Superior temporal gyrus (tissue), 1 donor: ENCODE results near the gene NRARP.
A peak's percentile ranks its signal among the peaks of the same experiment; 100 is the strongest.

Experiments used
- DNase-seq: peaks from one replicate; pipeline ENCODE4 v3.0.0-alpha.2; 2016; ENCODE audit errors: extremely low spot score

NRARP gene

DNA sequence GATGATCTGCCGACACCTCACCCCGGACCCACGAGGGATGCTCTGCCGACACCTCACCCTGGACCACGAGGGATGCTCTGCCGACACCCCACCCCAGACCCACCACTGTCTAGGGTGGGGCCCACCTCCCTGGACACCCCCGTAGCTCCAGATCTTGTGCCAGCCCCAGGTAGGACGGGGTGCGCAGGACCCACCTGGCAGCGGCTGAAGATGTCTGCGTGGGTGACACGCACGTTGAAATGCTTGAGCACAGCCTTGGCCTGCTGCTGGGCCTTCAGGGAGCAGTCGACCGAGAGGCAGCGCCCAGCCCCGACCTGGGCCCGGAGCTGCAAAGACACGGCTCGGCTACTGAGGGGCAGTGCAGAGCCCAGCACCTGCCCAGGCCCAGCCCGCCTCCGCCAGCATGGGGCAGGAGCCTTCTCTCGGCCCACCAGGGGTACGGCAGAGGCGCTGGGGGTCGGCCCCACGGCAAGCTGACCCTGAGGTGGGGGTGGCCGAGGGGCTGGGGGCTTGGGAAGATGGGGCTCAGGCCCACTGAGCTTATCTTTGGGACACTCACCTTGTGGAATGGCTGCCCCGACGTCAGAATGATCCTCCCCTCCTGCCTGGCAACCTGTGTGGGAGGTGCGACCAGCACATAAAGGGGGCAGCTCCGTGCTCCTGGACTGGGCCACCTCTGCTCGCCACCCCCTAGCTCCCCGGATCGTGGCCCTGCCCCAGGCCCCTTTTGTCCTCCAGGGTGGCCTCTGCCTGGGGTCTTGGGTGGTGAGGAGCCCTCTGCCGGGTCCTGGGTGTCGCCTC is 21.7 kb upstream of the NRARP start:
- DNase-seq: no peak

- DNase-seq: no peak
These were observed 19.8 kb upstream of the NRARP start for GRCh38 chr9:137321726-137322361.

DNA sequence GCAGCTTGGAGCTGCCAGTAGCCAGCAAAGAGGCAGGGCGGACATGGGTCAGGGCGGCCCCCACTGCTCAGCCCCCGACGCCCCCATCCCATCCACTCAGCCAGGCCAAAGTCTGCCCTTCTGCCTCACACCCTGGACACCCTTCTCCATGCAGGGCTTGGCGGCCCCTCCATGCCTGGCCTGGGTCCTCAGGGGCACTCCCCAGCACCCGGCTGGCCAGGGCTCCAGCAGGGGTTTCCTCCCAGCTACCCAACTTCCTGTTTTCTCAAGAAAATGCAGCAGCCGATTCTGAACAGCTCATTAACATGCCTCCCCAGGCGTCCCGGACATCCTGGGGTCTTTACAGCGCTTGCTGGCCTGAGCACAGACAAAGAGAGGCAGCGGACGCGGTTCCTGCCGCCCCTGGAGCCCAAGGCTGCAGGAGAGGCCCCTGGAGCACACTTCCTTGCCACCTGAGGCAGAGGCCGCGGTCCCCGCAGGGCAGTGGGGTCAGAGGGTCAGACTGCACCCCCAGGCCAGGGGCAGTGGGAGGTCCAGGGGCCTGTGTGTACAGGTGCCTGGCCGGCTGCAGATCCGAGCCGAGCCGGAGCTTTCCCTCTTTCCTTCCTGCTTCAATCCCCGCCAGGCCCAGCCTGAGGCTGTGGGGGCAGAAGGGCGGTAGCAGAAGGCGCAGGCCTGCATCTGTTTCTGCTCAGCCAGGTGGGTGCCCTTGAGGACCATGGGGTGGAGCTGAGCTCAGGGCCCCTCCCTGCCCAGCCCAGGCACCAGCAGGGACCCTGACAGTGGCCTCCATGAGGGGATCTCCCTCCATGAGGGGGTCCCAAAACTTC is 18.7 kb upstream of the NRARP start:
- no peak for DNase-seq

DNA sequence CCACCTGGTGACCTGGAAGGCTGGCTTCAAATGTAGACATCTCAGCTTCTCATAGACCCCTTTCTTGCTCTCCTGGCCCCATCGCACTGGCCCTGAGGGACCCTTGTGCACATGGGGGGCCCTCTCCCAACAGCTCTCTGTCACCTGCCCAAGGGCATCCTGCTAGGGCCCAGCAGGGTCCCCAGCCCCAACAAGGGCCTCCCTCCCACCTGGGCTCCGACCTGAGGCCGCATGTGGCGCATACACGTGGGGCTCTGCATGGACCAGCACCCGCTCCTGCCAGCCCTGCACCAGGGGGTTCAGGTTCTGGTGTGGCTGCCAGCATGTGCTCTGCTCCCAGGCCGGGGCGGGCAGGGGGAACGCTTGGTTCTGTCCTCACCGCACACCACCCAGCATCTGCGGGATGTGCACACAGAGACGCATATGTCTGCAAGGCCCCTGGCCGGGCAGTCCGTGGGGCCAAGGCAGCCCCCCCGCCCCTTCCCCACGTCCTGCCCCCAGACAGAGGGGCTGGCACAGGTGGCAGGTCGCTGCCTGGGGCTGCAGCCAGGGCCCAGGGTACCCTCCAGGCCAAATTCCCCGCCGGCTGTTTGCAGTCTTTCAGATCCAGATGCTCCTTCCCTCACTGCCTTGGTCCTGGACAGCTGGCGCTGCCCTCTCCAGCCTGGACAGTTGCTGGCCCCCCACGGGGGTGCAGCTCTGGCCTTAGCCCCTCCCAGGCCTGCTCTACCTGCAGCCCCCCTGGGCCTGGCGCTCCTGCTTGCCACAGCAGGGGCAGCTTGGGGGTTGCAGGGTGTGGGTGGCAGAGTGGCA is 17.9 kb upstream of the NRARP start:
- DNase-seq: no peak

DNA sequence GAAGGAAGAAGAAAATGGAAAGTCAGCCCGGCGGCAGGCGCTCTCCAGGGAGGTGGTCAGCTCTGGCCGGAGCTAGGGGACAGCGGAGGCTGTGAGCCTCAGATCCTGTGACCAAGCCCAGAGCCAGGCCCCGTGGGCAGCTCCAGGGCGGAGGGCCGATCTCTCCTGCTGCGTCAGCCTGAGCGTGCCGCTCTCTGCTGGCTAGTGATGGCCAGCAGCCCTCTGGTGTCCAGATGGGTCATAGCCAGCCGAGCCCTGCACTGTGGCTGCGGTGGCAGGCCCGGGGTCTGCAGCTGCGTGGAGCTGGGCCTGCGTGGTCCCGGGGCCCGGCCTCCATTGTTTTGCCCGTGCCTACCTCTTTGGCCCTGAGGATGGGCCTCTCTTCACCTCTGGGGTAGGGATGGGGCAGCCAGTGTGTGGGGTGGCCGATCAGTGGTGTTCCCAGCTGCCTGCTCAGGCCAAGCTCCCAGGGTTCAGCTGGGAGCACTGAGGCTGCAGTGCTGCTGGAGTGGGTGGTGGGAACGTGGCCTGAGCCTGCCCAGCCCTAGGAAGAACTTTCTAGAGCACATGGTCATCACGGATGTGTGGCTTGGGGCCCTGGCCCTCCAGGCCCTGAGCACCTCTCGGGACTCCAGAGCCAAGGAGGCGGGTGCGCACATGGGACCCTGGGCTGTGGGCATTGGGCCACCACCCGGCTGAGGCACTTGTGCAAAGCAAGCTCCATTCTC is 17.1 kb upstream of the NRARP start:
- peak; percentile 19 for DNase-seq

- no peak for DNase-seq
These were observed 16.5 kb upstream of the NRARP start for GRCh38 chr9:137318602-137319001.

GRCh38 chr9:137317718-137318511 is 15.8 kb upstream of the NRARP start:
- no peak for DNase-seq

DNA sequence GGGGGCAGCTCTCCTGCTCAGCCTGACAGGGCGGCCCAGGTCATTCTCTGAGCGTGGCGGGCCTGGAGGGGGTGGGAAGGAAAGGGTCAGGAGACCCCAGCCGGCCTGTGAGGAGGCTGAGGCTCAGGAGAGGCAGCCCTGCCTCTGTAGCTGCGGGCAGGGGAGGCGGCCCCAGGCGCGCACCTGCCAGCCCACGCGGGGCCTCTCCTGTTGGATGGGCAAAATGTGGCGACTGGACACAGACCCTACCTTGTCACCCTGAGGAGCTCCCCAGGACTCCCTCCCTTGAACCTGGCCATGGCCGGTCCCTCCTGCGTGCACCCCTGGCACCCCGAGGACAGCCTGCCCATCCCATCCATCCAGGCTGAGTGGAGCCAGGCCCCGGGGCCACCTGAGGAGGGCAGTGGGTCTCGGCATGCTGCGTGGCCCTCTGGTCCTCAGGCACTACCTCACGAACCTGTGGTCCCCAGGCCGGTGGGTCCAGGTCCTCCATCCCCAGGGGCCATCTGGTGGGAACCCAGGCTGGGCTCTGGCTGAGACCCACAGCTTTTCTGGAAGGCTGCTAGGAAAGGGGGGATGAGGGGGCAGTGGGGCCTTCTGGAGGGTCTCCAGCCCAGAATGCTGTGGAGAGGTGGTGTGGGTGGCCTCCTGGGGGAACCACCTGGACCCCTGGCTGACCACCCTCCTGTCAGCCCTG is 15.1 kb upstream of the NRARP start:
- no peak for DNase-seq

DNA sequence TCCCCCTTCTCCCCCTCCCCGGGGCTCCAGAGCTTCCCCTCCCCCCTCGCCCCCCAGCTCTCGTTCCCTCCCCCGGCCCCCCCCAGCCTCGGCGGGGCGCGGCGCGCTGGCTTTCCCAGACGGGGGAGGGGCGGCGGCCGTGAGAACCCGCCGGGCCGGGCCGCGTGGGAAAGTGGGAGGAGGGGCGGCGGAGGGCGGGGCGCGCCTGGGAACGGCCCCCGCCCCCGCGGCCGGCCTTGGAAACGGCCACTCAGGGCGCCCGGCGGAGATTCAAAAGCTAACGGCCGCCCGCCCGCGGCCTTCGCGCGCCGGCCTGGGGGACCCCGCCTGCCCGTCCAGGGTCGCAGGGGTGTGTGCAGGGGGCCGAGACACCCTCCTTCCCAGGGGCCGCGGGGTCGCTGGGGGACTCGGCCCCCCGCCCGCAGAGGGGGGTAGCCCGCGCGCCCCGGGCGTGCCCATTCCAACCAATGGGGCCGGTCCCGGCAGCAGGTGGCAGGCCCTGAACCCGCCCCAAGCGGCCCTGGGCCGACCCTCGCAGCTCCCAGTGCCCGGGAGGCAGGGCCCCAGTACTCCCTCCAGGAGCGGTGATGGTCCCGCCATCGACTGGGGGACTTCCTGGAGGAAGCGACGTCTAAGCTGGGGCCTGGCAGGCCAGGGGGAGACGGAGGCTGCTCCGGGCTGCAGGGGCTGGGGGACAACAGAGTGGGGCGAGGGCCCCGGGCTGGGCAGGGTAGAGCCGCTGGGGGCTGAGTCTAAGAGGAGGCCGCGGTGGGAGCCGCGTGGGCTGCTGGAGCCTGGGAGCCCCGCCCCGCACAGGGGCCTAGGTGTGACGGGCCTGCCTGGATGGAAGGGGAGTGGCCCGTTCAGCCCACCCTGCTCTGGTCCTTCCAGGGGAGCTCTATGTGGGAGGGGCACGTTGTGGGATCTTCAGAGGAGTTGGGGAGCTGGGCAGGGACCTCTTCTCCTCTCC is 14.2 kb upstream of the NRARP start:
- no peak for DNase-seq

GRCh38 chr9:137315581-137316011 is 13.5 kb upstream of the NRARP start:
- no peak for DNase-seq

GRCh38 chr9:137314561-137315560 is 12.8 kb upstream of the NRARP start:
- no peak for DNase-seq

- no peak for DNase-seq
These were observed 12.0 kb upstream of the NRARP start for GRCh38 chr9:137313956-137314560.

- DNase-seq: no peak
These were observed 11.4 kb upstream of the NRARP start for GRCh38 chr9:137313326-137313936.

DNA sequence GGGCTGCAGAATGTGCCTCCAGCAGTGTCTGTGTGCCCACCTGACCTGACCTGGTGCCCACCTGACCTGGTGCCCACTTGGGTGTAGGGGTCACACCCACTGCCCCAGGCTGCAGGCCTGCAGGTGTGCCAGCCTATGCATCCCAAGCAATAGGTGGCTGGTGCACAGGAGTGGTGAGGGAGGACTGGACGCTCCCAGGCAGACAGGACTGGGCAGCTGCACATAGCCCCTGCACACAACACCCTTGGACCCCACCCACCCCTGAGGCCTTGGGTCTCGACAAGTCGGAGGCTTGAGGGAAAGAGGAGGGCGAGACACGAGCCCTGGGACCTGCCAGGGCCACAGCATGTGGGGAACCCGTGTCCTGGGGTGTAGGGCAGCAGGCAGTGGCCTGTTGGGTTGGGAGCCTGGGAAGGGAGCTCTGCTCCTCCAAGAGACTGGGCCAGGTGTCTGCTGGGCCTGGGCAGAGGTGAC is 10.8 kb upstream of the NRARP start:
- no peak for DNase-seq

DNA sequence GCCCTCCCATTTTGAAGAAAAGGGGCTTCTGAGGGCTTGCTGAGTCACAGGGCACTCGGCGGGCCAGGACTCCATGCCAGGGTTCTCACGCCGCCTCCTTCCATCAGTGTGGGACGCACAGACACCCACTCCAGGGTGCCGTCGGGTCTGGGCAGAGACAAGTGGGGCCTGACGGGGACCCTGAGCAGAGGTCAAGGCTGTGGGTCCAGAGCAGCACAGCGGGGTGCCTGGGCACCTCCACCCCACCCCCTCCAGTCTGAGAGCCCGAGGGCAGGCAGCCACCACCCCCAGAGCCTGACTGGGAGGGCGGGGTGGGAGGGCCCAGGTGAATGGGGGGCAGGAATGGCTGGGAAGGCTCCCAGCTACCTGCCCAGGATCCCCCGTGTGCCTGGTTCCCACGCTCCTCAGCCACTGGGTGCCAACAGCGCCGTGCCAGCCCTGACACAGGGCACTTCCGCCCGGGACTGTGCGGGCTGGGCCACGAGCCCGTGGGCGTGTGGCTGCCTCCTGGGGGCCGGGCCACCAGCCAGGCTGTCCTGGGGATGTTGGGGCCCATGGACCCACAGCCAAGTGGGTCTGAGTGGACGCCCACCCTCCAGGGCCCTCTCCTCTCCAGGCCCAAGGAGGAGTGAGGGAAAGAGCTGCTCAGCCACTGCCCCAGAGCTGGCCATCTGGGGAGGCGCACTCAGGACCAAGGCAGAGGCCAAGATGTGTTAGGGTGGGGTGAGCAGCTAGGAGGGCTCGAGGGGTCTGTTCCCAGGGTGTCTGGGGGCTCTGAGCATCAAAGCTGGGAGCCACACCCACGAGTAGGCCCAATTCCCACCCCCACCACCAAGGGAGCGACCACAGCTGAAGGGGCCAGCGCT is 10.1 kb upstream of the NRARP start:
- DNase-seq: no peak
